Skeletal muscle tissue (tissue), 2 donors: Measurements from ENCODE around the gene FKBP10. TPM values are rescaled to one million over a fixed set of nuclear protein-coding genes. Genes with fewer than 3 reads are reported as not detected.

Source experiments
- small RNA-seq: library from RNA; depleted of rRNA; stranded (forward); fragments of <200 nt; gene quantifications from one replicate; pipeline ENCODE3, GENCODE V24; 2014
- total RNA-seq: library from RNA; depleted of rRNA; stranded (reverse); fragments of >200 nt; gene quantifications from one replicate; pipeline ENCODE4 v1.2.3, GENCODE V29; 2014

FKBP10 gene
- total RNA-seq, 1 donor from 2014 or later = 76.2 TPM

Small RNA genes lying within 50 kb of the gene (small RNA-seq; reads per million reads assigned to genes)
- not detected for gene AC125257.2

Other genes starting within 250 kb of the FKBP10 start
- not detected for gene KRT9, start 240.9 kb upstream of the FKBP10 start, total RNA-seq
- gene KRT14, start 226.1 kb upstream of the FKBP10 start, total RNA-seq = 1.0 TPM
- gene KRT16, start 200.2 kb upstream of the FKBP10 start, total RNA-seq = 0.52 TPM
- gene KRT17, start 188.4 kb upstream of the FKBP10 start, total RNA-seq = 2.1 TPM
- 100 TPM for gene EIF1, start 124.1 kb upstream of the FKBP10 start, total RNA-seq
- not detected for gene GAST, start 100.7 kb upstream of the FKBP10 start, total RNA-seq
- not detected for gene HAP1, start 78.4 kb upstream of the FKBP10 start, total RNA-seq
- gene JUP, start 26.3 kb upstream of the FKBP10 start, total RNA-seq = 24.5 TPM
- gene P3H4, start 1.1 kb upstream of the FKBP10 start, total RNA-seq = 31.8 TPM
- gene NT5C3B, start 23.2 kb downstream of the FKBP10 start, total RNA-seq = 32.4 TPM
- gene KLHL10, start 24.8 kb downstream of the FKBP10 start, total RNA-seq = not detected
- 19.3 TPM for gene KLHL11, start 52.4 kb downstream of the FKBP10 start, total RNA-seq
- gene ACLY, start 105.9 kb downstream of the FKBP10 start, total RNA-seq = 49.1 TPM
- 1.0 TPM for gene ODAD4, start 117.6 kb downstream of the FKBP10 start, total RNA-seq
- gene CNP, start 153.8 kb downstream of the FKBP10 start, total RNA-seq = 25.1 TPM
- gene DNAJC7, start 204.4 kb downstream of the FKBP10 start, total RNA-seq = 55.3 TPM
- gene NKIRAS2, start 207.1 kb downstream of the FKBP10 start, total RNA-seq = 22.4 TPM
- 1.6 TPM for gene C17orf113, start 237.6 kb downstream of the FKBP10 start, total RNA-seq